Measurements from ENCODE around the gene MACROD2.

MACROD2 gene

GRCh38 chr20:14361509-14362345 lies 366.4 kb downstream of the MACROD2 start:
- no peak overlapping the region for H3K9ac ChIP-seq (ENCODE audit: low read length)
- H3K27me3 ChIP-seq (ENCODE audit: low read length): no peaks in the 10 kb centered on the region
- no peaks in the 10 kb centered on the region for H3F3A ChIP-seq (ENCODE audit: insufficient read depth)
- H3K9me2 ChIP-seq (replicated peaks; ENCODE audit: insufficient read depth, low read length): no peaks in the 10 kb centered on the region
- no peak overlapping the region for H2AFZ ChIP-seq (ENCODE audit: low read depth, low read length, severe bottlenecking)
- H3K27ac ChIP-seq (ENCODE audit: low read depth, low read length): no peak overlapping the region
- no peaks in the 10 kb centered on the region for H4K20me1 ChIP-seq (ENCODE audit: low read depth, low read length)
- H3K4me2 ChIP-seq (ENCODE audit: low read depth, low read length, poor library complexity, severe bottlenecking): no peak overlapping the region
- no peaks in the 10 kb centered on the region for H3K79me2 ChIP-seq (ENCODE audit: insufficient read depth, low read length)
- no peaks in the 10 kb centered on the region for H3K9me3 ChIP-seq (ENCODE audit: insufficient read depth, low read length)
- no peaks in the 10 kb centered on the region for H3K36me3 ChIP-seq (ENCODE audit: low read length)
- no peak overlapping the region for H3K4me3 ChIP-seq (ENCODE audit: insufficient read depth, low read length, poor library complexity, severe bottlenecking)
- no peak for TF ChIP-seq CTCF (IDR thresholded peaks at IDR 0.05; ENCODE audit: insufficient read depth, low read length, poor library complexity, severe bottlenecking)
- TF ChIP-seq EZH2phosphoT487 (conservative IDR thresholded peaks at IDR 0.05; ENCODE audit: low read length): no peak

GRCh38 chr20:14374196-14374595 lies 378.9 kb downstream of the MACROD2 start:
- H2AFZ ChIP-seq (ENCODE audit: low read depth, low read length, severe bottlenecking): no peak overlapping the region
- no peaks in the 10 kb centered on the region for H3K79me2 ChIP-seq (ENCODE audit: insufficient read depth, low read length)
- no peak overlapping the region for H3K4me3 ChIP-seq (ENCODE audit: insufficient read depth, low read length, poor library complexity, severe bottlenecking)
- no peaks in the 10 kb centered on the region for H3K27me3 ChIP-seq (ENCODE audit: low read length)
- H3K9ac ChIP-seq (ENCODE audit: low read length): no peak overlapping the region
- H3K27ac ChIP-seq (ENCODE audit: low read depth, low read length): no peak overlapping the region
- no peaks in the 10 kb centered on the region for H3F3A ChIP-seq (ENCODE audit: insufficient read depth)
- no peaks in the 10 kb centered on the region; the same call in 1 of the 2 replicates for H3K9me2 ChIP-seq (replicated peaks; ENCODE audit: insufficient read depth, low read length)
- H3K36me3 ChIP-seq (ENCODE audit: low read length): no peaks in the 10 kb centered on the region
- no peaks in the 10 kb centered on the region for H4K20me1 ChIP-seq (ENCODE audit: low read depth, low read length)
- TF ChIP-seq CTCF (IDR thresholded peaks at IDR 0.05; ENCODE audit: insufficient read depth, low read length, poor library complexity, severe bottlenecking): no peak
- TF ChIP-seq EZH2phosphoT487 (conservative IDR thresholded peaks at IDR 0.05; ENCODE audit: low read length): no peak
- no peak overlapping the region for H3K4me2 ChIP-seq (ENCODE audit: low read depth, low read length, poor library complexity, severe bottlenecking)
- no peaks in the 10 kb centered on the region for H3K9me3 ChIP-seq (ENCODE audit: insufficient read depth, low read length)

GRCh38 chr20:14375416-14375985 lies 380.2 kb downstream of the MACROD2 start:
- Histone ChIP-seq H4K20me1 (ENCODE audit: low read depth, low read length) (no peaks in the 10 kb centered on the region), H3F3A (ENCODE audit: insufficient read depth) (no peaks in the 10 kb centered on the region), H3K9me3 (ENCODE audit: insufficient read depth, low read length) (no peaks in the 10 kb centered on the region), H2AFZ (ENCODE audit: low read depth, low read length, severe bottlenecking) (no peak overlapping the region), H3K9me2 (replicated peaks; ENCODE audit: insufficient read depth, low read length) (no peaks in the 10 kb centered on the region; the same call in 1 of the 2 replicates), H3K4me3 (ENCODE audit: insufficient read depth, low read length, poor library complexity, severe bottlenecking) (no peak overlapping the region), H3K27me3 (ENCODE audit: low read length) (no peaks in the 10 kb centered on the region), H3K4me2 (ENCODE audit: low read depth, low read length, poor library complexity, severe bottlenecking) (no peak overlapping the region), H3K9ac (ENCODE audit: low read length) (no peak overlapping the region), H3K79me2 (ENCODE audit: insufficient read depth, low read length) (no peaks in the 10 kb centered on the region), H3K27ac (ENCODE audit: low read depth, low read length) (no peak overlapping the region), H3K36me3 (ENCODE audit: low read length) (no peaks in the 10 kb centered on the region)
- TF ChIP-seq EZH2phosphoT487 (conservative IDR thresholded peaks at IDR 0.05; ENCODE audit: low read length) (no peak), CTCF (IDR thresholded peaks at IDR 0.05; ENCODE audit: insufficient read depth, low read length, poor library complexity, severe bottlenecking) (no peak)
